Endothelial cell of umbilical vein (primary cell): ENCODE data around the gene CCSER1. TPM values are rescaled to one million over a fixed set of nuclear protein-coding genes. Genes with fewer than 3 reads are reported as not detected.
A peak's percentile ranks its signal among the peaks of the same experiment; 100 is the strongest.

Experiments used
- BruUV-seq: library from RNA; stranded (reverse); fragments of 400-500 nt; replicated peaks from 2 replicates; lab custom pipeline; 2021; lab: Mats Ljungman, UMichigan
- CTCF ChIA-PET: fragments of 300-600, 350-600 bp; sonication (Branson Sonifier 250); formaldehyde crosslinking; loops from one replicate; lab custom pipeline; 2021; ENCODE audit warnings: antibody characterized with exemption, inconsistent platforms; lab: Charles Lee
- POLR2A ChIA-PET: fragments of 300-600, 350-600 bp; sonication (Branson Sonifier 250); formaldehyde crosslinking; loops from one replicate; lab custom pipeline; 2021; ENCODE audit warnings: antibody characterized with exemption, inconsistent platforms; lab: Charles Lee
- DNase-seq: peaks from one replicate; pipeline ENCODE4 v3.0.0-alpha.2; 2011; ENCODE audit warnings: low read depth, low spot score
- FAIRE-seq: peaks from 2 replicates; lab custom pipeline; 2011; peaks lifted over from hg19 to GRCh38; lab: Jason Lieb, UNC
- H2AFZ ChIP-seq: 2 replicates; pipeline ENCODE4 v1.6.0; 2012; ENCODE audit warnings: low read depth, low read length, control low read depth, inconsistent platforms
- H3K27ac ChIP-seq: 2 replicates; pipeline ENCODE4 v1.5.1; 2011; ENCODE audit warnings: low read depth, mild to moderate bottlenecking, control low read depth, low read length, moderate library complexity; ENCODE audit not compliant: insufficient read depth
- H3K27me3 ChIP-seq, 2 experiments: 2 replicates each; pipeline versions ENCODE4 v1.6.0 to v1.6.1; 2011; ENCODE audit warnings: low read length in 2 of 2, mixed read lengths in 1 of 2; ENCODE audit not compliant: control insufficient read depth in 2 of 2, insufficient read depth in 2 of 2
- H3K36me3 ChIP-seq, 2 experiments: 2 replicates in 1 of 2; 3 replicates in 1 of 2; pipeline ENCODE4 v1.5.1; 2011; ENCODE audit warnings: low read length in 2 of 2, mild to moderate bottlenecking in 1 of 2, moderate library complexity in 1 of 2; ENCODE audit not compliant: control insufficient read depth in 2 of 2, insufficient read depth in 2 of 2; ENCODE audit errors: extremely low read depth in 1 of 2
- H3K4me1 ChIP-seq: 3 replicates; pipeline ENCODE4 v1.5.1; 2011; ENCODE audit warnings: mild to moderate bottlenecking, low read length; ENCODE audit not compliant: control insufficient read depth, insufficient read depth; ENCODE audit errors: extremely low read depth
- H3K4me2 ChIP-seq: 2 replicates; pipeline ENCODE4 v1.6.1; 2011; ENCODE audit warnings: low read length, control low read depth, mixed read lengths; ENCODE audit not compliant: insufficient read depth
- H3K4me3 ChIP-seq, 3 experiments: fragments of 200-600 bp in 1 of 3; sonication (generic), shearing (Covaris generic) in 1 of 3; replicated peaks in 1 of 3; 2 replicates each; pipeline ENCODE4 v1.5.1; 2011 to 2016; ENCODE audit warnings: control low read depth in 3 of 3, low read length in 3 of 3, mild to moderate bottlenecking in 2 of 3, inconsistent platforms in 1 of 3, low read depth in 1 of 3, moderate library complexity in 1 of 3; ENCODE audit not compliant: insufficient read depth in 1 of 3
- H3K79me2 ChIP-seq: 2 replicates; pipeline ENCODE4 v1.6.0; 2012; ENCODE audit warnings: low read length, inconsistent platforms; ENCODE audit not compliant: control insufficient read depth, insufficient read depth
- H3K9ac ChIP-seq: replicated peaks from 2 replicates; pipeline ENCODE3; 2011; ENCODE audit warnings: low read length, control low read depth; ENCODE audit not compliant: insufficient read depth; ENCODE audit errors: extremely low read depth
- H3K9me1 ChIP-seq: replicated peaks from 3 replicates; pipeline ENCODE4 v1.6.0; 2011; ENCODE audit warnings: mild to moderate bottlenecking, low read length; ENCODE audit not compliant: control insufficient read depth, insufficient read depth; ENCODE audit errors: extremely low read depth
- H3K9me3 ChIP-seq: replicated peaks from 2 replicates; pipeline ENCODE4 v1.5.1; 2012; ENCODE audit warnings: low read length, inconsistent platforms; ENCODE audit not compliant: control insufficient read depth, insufficient read depth
- H4K20me1 ChIP-seq: replicated peaks from 2 replicates; pipeline ENCODE3; 2011; ENCODE audit warnings: mild to moderate bottlenecking, low read length; ENCODE audit not compliant: control insufficient read depth, insufficient read depth; ENCODE audit errors: extremely low read depth
- EZH2 ChIP-seq: IDR thresholded peaks from 2 replicates; pipeline ENCODE4 v1.6.1; 2012; ENCODE audit warnings: borderline replicate concordance, low read depth, mild to moderate bottlenecking, moderate library complexity, low read length, inconsistent platforms; ENCODE audit not compliant: severe bottlenecking
- FOS ChIP-seq: IDR thresholded peaks from 2 replicates; pipeline ENCODE4 v1.6.1; 2011; ENCODE audit warnings: mild to moderate bottlenecking, low read length, moderate library complexity, borderline replicate concordance; ENCODE audit not compliant: insufficient read depth
- GATA2 ChIP-seq: IDR thresholded peaks from 2 replicates; pipeline ENCODE4 v1.7.0; 2011; ENCODE audit warnings: low read depth, mild to moderate bottlenecking, moderate library complexity, mixed read lengths, low read length; ENCODE audit not compliant: insufficient read length, insufficient read depth
- POLR2A ChIP-seq: IDR thresholded peaks from 2 replicates; pipeline ENCODE4 v1.6.1; 2012; ENCODE audit warnings: low read depth, mild to moderate bottlenecking, control low read depth, low read length
- POLR2AphosphoS5 ChIP-seq: IDR thresholded peaks from 2 replicates; pipeline ENCODE4 v1.6.1; 2012; ENCODE audit warnings: low read depth, mild to moderate bottlenecking, control low read depth, low read length, moderate library complexity; ENCODE audit not compliant: insufficient read depth
- dilution Hi-C: fragments of 300-500 bp; cut with MboI; formaldehyde crosslinking; loops from one replicate; pipeline ENCODE4 v1.15.0; 2019; ENCODE audit warnings: low sequenced_read_pairs; ENCODE audit not compliant: extremely low pct_ligation_motif_present
- intact Hi-C: fragments of 100-400 bp; cut with micrococcal nuclease; formaldehyde crosslinking; loops from one replicate; pipeline ENCODE4 v1.10.0; 2022
- polyA plus RNA-seq, 4 experiments: library from polyadenylated mRNA; depleted of rRNA in 3 of 4; stranded (reverse) in 3 of 4; unstranded in 1 of 4; fragments of >200 nt; gene quantifications; 2 replicates each; pipeline versions ENCODE4 v1.2.1 to v1.2.3, GENCODE V29; 2011 to 2012; ENCODE audit warnings: missing spikeins in 1 of 4
- total RNA-seq: library from RNA; stranded (reverse); gene quantifications from 2 replicates; pipeline ENCODE4 v1.2.3, GENCODE V29; 2021
- TF ChIP-seq, protein P1 (sequence below), 2 donors: IDR thresholded peaks; 1 replicate in 1 of 2; 2 replicates in 1 of 2; pipeline ENCODE4 v1.5.1; 2011; ENCODE audit warnings: low read length in 2 of 2, mild to moderate bottlenecking in 2 of 2, moderate library complexity in 2 of 2, control low read depth in 1 of 2, inconsistent platforms in 1 of 2, low read depth in 1 of 2; ENCODE audit not compliant: insufficient read depth in 1 of 2; ENCODE audit errors: extremely low read depth in 1 of 2

Gene CCSER1
- total and polyA plus RNA-seq, 2 donors (not counting 3 experiments of a cell fraction or from before 2014, with no cell fraction given): 0.11 to 1.8 TPM

DNA sequence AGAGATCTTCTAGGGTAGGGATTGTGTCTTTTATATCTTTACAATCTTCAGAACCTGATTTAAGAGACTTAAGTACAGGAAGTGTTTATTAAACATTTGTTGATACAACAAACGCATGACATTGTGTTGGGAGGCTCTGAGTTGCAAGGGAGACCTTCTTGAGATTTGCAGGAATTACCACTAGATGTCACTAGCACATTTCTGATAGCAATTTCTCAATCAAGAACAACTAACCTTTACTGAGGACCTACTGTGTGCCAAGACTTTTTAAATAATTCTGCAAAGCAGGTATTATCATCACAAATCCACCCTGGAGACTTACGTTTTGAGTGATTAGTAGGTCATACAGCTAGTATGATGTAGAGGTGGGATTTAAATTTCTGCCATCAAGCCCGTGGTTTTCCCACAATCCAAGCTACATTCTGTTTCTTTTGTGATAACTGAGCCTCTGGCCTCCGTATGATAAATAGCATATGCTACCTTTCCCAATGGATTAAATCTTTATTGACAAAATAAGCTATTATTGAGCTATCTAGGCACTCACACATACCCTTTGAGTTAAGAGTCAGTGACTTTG is 986.0 kb downstream of the CCSER1 start:
- Histone ChIP-seq H3K9me1 (no peaks in the 10 kb centered on the region), H3K4me2 (no peak overlapping the region), H4K20me1 (no peaks in the 10 kb centered on the region), H3K9me3 (no peaks in the 10 kb centered on the region), H3K4me3 (no peak overlapping the region), H3K36me3 (no peaks in the 10 kb centered on the region), H3K9ac (no peak overlapping the region), H2AFZ (no peak overlapping the region), H3K4me1 (no peaks in the 10 kb centered on the region), H3K27ac (no peak overlapping the region), H3K27me3 (no peaks in the 10 kb centered on the region), H3K79me2 (no peaks in the 10 kb centered on the region)
- BruUV-seq: no TSS peak
- DNase-seq (peak; percentile 53), FAIRE-seq (no peak)
- dilution Hi-C loops (no loop called here), intact Hi-C loops (loop anchor here (1.0 to 5.0 kb wide), 2 partner anchors 796 to 1274 kb away; no protein-coding TSS in a partner anchor)
- no peak for TF ChIP-seq GATA2
- TF ChIP-seq, protein P1, sequence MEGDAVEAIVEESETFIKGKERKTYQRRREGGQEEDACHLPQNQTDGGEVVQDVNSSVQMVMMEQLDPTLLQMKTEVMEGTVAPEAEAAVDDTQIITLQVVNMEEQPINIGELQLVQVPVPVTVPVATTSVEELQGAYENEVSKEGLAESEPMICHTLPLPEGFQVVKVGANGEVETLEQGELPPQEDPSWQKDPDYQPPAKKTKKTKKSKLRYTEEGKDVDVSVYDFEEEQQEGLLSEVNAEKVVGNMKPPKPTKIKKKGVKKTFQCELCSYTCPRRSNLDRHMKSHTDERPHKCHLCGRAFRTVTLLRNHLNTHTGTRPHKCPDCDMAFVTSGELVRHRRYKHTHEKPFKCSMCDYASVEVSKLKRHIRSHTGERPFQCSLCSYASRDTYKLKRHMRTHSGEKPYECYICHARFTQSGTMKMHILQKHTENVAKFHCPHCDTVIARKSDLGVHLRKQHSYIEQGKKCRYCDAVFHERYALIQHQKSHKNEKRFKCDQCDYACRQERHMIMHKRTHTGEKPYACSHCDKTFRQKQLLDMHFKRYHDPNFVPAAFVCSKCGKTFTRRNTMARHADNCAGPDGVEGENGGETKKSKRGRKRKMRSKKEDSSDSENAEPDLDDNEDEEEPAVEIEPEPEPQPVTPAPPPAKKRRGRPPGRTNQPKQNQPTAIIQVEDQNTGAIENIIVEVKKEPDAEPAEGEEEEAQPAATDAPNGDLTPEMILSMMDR (IDR thresholded peaks at IDR 0.05; ENCODE audit: extremely low read depth in 1 of 2, insufficient read depth in 1 of 2, low read depth in 1 of 2, low read length in 2 of 2): peak; percentile 31 to 48
- CTCF ChIA-PET: interaction anchor here (0.7 to 3.8 kb wide), 13 partner anchors 8 to 1274 kb away, joined by 3 to 45 read pairs (median 4); no protein-coding TSS in a partner anchor
- POLR2A ChIA-PET: no interaction called here

- Histone ChIP-seq H3K4me1 (no peaks in the 10 kb centered on the region), H3K79me2 (no peaks in the 10 kb centered on the region), H3K4me2 (no peak overlapping the region), H3K9me3 (no peaks in the 10 kb centered on the region), H3K4me3 (no peak overlapping the region), H3K27ac (no peak overlapping the region), H4K20me1 (no peaks in the 10 kb centered on the region), H3K9ac (no peak overlapping the region), H2AFZ (no peak overlapping the region), H3K9me1 (no peaks in the 10 kb centered on the region), H3K27me3 (no peaks in the 10 kb centered on the region), H3K36me3 (no peaks in the 10 kb centered on the region)
- ChIA-PET CTCF (interaction anchor here (3.8 kb wide), 1 partner anchor 695 kb away, joined by 45 read pairs; no protein-coding TSS in a partner anchor), POLR2A (no interaction called here)
- TF ChIP-seq POLR2A (no peak), POLR2AphosphoS5 (no peak), FOS (no peak), GATA2 (no peak), EZH2 (no peak)
- TF ChIP-seq, protein P1 (IDR thresholded peaks at IDR 0.05; ENCODE audit: extremely low read depth in 1 of 2, insufficient read depth in 1 of 2, low read depth in 1 of 2, low read length in 2 of 2): no peak
- no TSS peak for BruUV-seq
- intact Hi-C loops: loop anchor here (5.0 kb wide), 1 partner anchor 797 kb away; no protein-coding TSS in a partner anchor
- no peak for FAIRE-seq
- DNase-seq: no peak
- dilution Hi-C loops: no loop called here
These were observed 987.2 kb downstream of the CCSER1 start for GRCh38 chr4:91114386-91114785.
